Left colon (tissue), 2 donors: Measurements from ENCODE around the gene INS. TPM values are rescaled to one million over a fixed set of nuclear protein-coding genes. Genes with fewer than 3 reads are reported as not detected.

Experiments used
- ATAC-seq: fragments of 200-7000 bp; cut with Tn5 transposase; one replicate; pipeline ENCODE4 v1.9.1; 2020; ENCODE audit warnings: mild to moderate bottlenecking, moderate library complexity
- DNase-seq, 2 donors: peaks; one replicate each; pipeline ENCODE4 v3.0.0-alpha.2; 2020
- intact Hi-C, 2 donors: fragments of 100-400 bp; cut with DNase I in 1 of 2; cut with micrococcal nuclease in 1 of 2; formaldehyde crosslinking; loops; one replicate each; pipeline versions ENCODE4 v1.11.2 to v1.14.0; 2022; cut with DNase I, micrococcal nuclease
- microRNA-seq, 2 donors: library from miRNA; unstranded; fragments of <30 nt; microRNA quantifications; one replicate each; pipeline versions ENCODE4 v1.1.0 to v1.2.0, GENCODE V29; 2020
- total RNA-seq, 2 donors: library from RNA; stranded (reverse); fragmentation: NEBNext Ultra II Directional; extraction: Animal tissue kit (Norgen Biotek cat#: 25700); gene quantifications; one replicate each; pipeline ENCODE4 v1.2.1, GENCODE V29; 2021
- donor health status: DM: no; HTN: no; CAD: no.
- donor health status: DM: yes; HTN: yes; CAD: no.

The INS gene
- total RNA-seq, 2 donors from 2014 or later, result 1.3 TPM; not detected in 1

- no peak for DNase-seq
- no peak for ATAC-seq
- intact Hi-C loops, result no loop called here
Measured at GRCh38 chr11:2114430-2115241, 46.4 kb downstream of the INS start.

DNA sequence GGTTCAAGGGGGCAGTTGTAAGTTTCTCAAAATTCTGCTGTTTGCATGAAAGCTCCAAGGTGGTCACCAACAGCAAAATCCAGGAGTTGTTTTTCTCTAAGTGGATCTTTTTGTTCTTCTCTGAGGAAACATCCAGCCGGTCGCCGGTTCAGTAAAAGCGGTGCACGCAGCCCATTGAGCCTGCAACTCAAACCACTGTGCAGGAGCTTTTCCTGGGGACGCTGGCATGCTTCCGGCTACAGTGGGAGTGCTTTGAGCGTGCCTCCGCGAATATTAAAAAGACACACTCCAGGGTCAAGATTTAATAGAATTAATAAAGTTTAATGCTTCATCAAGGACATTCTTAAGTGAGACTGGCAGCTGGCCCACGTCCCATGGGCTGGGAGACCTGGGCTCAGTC, 47.2 kb downstream of the INS start:
- DNase-seq, result no peak
- intact Hi-C loops, result no loop called here
- no peak for ATAC-seq

- intact Hi-C loops, result no loop called here
- ATAC-seq (no peak), DNase-seq (no peak)
Measured at GRCh38 chr11:2110521-2110920, 50.5 kb downstream of the INS start.

Small RNAs within 50 kb of the gene (microRNA-seq; reads per million reads assigned to microRNA genes)
- gene MIR4686, result 0 reads per million in 2 donors
- 13.3 to 58.5 reads per million in 2 donors for gene MIR483

Other genes with a start within 250 kb of the INS start
- gene TNNT3, start 241.5 kb downstream of the INS start, total RNA-seq, result under 1 TPM in 1 of 2 donors, not detected in 1; 0.73 TPM
- 10 to 100 TPM; 65.8 to 79.0 TPM for gene MRPL23, start 213.9 kb downstream of the INS start, total RNA-seq
- 10 to 100 TPM in 1 of 2 donors, 1 to 10 TPM in 1; 7.4 to 14.2 TPM for gene H19, start 163.4 kb downstream of the INS start, total RNA-seq
- gene IGF2, start 21.8 kb downstream of the INS start, total RNA-seq, result 10 to 100 TPM in 1 of 2 donors, 1 to 10 TPM in 1; 7.3 to 10.8 TPM
- not detected for gene TH, start 10.6 kb upstream of the INS start, total RNA-seq
- gene ASCL2, start 109.4 kb upstream of the INS start, total RNA-seq, result 10 to 100 TPM in 1 of 2 donors, 1 to 10 TPM in 1; 6.3 to 10.4 TPM
- gene C11orf21, start 140.7 kb upstream of the INS start, total RNA-seq, result under 1 TPM; 0.15 to 0.78 TPM
- gene TSPAN32, start 140.8 kb upstream of the INS start, total RNA-seq, result 1 to 10 TPM in 1 of 2 donors, not detected in 1; 1.3 TPM
- 100 to 1,000 TPM; 111 to 217 TPM for gene CD81, start 216.1 kb upstream of the INS start, total RNA-seq
- gene TSSC4, start 239.5 kb upstream of the INS start, total RNA-seq, result 10 to 100 TPM; 39.9 to 40.4 TPM